CD4-positive, alpha-beta T cell treated with Interleukin-12 subunit alpha and Interleukin-12 subunit beta, for 1 hour (primary cell): ENCODE data around the gene KCNN3.

Source experiments
- DNase-seq: peaks from one replicate; pipeline ENCODE4 v3.0.0-alpha.2; 2020

Gene KCNN3

GRCh38 chr1:154719586-154720327 lies 150.3 kb downstream of the KCNN3 start:
- no peak for DNase-seq

GRCh38 chr1:154718566-154718965 lies 151.5 kb downstream of the KCNN3 start:
- DNase-seq, result no peak

- no peak for DNase-seq
Observed at GRCh38 chr1:154717528-154717924, 152.6 kb downstream of the KCNN3 start.

- DNase-seq, result no peak
Observed at GRCh38 chr1:154716614-154717527, 153.2 kb downstream of the KCNN3 start.

GRCh38 chr1:154716011-154716410 lies 154.1 kb downstream of the KCNN3 start:
- DNase-seq, result peak; percentile 20

- no peak for DNase-seq
Observed at GRCh38 chr1:154715385-154715784, 154.7 kb downstream of the KCNN3 start.

GRCh38 chr1:154714638-154715037 lies 155.4 kb downstream of the KCNN3 start:
- peak; percentile 4 for DNase-seq

- DNase-seq, result no peak
Observed at GRCh38 chr1:154714052-154714623, 155.9 kb downstream of the KCNN3 start.

GRCh38 chr1:154713005-154713404 lies 157.1 kb downstream of the KCNN3 start:
- DNase-seq, result no peak

GRCh38 chr1:154712166-154712810 lies 157.8 kb downstream of the KCNN3 start:
- no peak for DNase-seq

GRCh38 chr1:154711416-154711815 lies 158.7 kb downstream of the KCNN3 start:
- no peak for DNase-seq

GRCh38 chr1:154710106-154710505 lies 160.0 kb downstream of the KCNN3 start:
- no peak for DNase-seq

GRCh38 chr1:154707901-154708463 lies 162.1 kb downstream of the KCNN3 start:
- no peak for DNase-seq

GRCh38 chr1:154706851-154707250 lies 163.2 kb downstream of the KCNN3 start:
- DNase-seq, result no peak

- DNase-seq, result no peak
Observed at GRCh38 chr1:154705544-154705943, 164.5 kb downstream of the KCNN3 start.

- DNase-seq, result no peak
Observed at GRCh38 chr1:154703170-154703569, 166.9 kb downstream of the KCNN3 start.

GRCh38 chr1:154698320-154699096 lies 171.6 kb downstream of the KCNN3 start:
- DNase-seq, result no peak

- no peak for DNase-seq
Observed at GRCh38 chr1:154697710-154698109, 172.4 kb downstream of the KCNN3 start.

GRCh38 chr1:154696456-154696855 lies 173.6 kb downstream of the KCNN3 start:
- DNase-seq, result no peak

GRCh38 chr1:154695985-154696384 lies 174.1 kb downstream of the KCNN3 start:
- no peak for DNase-seq

GRCh38 chr1:154694995-154695394 lies 175.1 kb downstream of the KCNN3 start:
- DNase-seq, result no peak

GRCh38 chr1:154689083-154689482 lies 181.0 kb downstream of the KCNN3 start:
- DNase-seq, result no peak
